ENCODE results near the gene ZFR.

DNA sequence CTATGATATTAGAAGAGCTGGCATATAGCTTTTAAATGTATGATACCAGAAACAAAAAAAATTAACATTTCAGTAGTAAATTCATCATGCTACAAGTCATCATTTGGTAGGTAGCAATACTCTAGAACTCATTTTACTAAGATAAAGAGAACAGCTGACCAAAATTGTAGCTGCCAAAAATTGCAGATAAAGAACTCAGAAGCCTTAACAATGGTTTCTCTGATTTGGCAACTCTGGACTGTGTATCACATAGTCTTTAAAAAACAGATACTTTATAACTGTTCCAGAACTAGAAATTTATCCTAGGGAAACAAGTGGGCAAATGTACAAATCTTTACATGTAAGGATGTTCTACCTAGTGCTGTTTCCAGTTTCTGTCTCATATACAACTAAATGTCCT lies 33.9 kb downstream of the ZFR start:
- TF ChIP-seq, protein P1, sequence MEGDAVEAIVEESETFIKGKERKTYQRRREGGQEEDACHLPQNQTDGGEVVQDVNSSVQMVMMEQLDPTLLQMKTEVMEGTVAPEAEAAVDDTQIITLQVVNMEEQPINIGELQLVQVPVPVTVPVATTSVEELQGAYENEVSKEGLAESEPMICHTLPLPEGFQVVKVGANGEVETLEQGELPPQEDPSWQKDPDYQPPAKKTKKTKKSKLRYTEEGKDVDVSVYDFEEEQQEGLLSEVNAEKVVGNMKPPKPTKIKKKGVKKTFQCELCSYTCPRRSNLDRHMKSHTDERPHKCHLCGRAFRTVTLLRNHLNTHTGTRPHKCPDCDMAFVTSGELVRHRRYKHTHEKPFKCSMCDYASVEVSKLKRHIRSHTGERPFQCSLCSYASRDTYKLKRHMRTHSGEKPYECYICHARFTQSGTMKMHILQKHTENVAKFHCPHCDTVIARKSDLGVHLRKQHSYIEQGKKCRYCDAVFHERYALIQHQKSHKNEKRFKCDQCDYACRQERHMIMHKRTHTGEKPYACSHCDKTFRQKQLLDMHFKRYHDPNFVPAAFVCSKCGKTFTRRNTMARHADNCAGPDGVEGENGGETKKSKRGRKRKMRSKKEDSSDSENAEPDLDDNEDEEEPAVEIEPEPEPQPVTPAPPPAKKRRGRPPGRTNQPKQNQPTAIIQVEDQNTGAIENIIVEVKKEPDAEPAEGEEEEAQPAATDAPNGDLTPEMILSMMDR (IDR thresholded peaks at IDR 0.05) = no peak
- no peak for TF ChIP-seq EZH2phosphoT487 (IDR thresholded peaks at IDR 0.05)

Measured in neural progenitor cell (in vitro differentiated cells).